ENCODE results near the gene SPG11.

Gene SPG11

DNA sequence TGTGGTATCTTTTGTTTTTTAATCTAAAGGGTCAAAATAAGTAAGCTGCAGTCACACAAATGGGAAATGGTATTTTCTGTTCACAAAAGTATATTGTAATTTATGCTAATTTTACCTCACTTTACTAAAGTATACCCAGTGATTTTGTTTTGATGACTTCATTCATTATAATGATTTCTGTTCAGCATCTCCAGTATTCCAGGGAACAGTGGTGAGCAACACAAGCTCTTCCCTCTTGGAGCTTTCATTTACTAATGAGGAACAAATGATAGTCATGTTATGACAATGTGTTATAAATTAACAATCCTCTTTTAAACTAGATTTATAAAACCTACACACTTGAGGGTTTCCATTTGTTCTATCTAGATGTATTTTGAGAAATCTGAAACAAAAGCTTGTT is 147.0 kb downstream of the SPG11 start:
- no peak for DNase-seq
